Measurements from ENCODE around the gene IFTAP.

The IFTAP gene

DNA sequence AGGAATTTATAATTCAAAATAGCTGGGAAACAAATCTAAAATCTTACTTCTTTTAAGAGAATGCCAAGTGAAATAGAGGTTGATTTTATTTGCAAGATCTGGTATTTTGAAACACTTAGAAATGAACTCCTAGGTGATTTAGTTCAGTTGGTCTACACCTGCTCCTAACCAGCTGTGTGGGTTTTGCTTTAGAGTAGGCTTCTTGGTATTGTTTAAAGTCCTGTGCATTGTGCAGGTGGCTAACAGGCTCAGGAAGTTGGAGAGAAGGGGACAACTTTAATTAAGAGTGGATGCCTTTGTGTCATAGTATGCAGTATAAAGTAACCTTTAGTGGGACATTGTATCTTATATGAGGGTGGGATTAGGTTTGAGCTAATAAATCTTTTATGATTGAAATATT lies 7.8 kb downstream of the IFTAP start:
- ATAC-seq (ENCODE audit: insufficient read depth, low read depth) (peak; percentile 78), DNase-seq (peak; percentile 76)
- H3K4me2 ChIP-seq (ENCODE audit: insufficient read depth, low read length) = peak overlapping the region; percentile 48
- H3K36me3 ChIP-seq (ENCODE audit: insufficient read depth, low read length) = peaks cover 8% of the 10 kb centered on the region
- H4K20me1 ChIP-seq (ENCODE audit: insufficient read depth, low read length) = no peaks in the 10 kb centered on the region
- H2AFZ ChIP-seq (ENCODE audit: low read depth, low read length) = no peak overlapping the region
- peak overlapping the region; percentile 92 for H3K27ac ChIP-seq (ENCODE audit: low read length)
- no peaks in the 10 kb centered on the region for H3K9me3 ChIP-seq (ENCODE audit: insufficient read depth, low read length, severe bottlenecking)
- no peaks in the 10 kb centered on the region for H3K27me3 ChIP-seq (ENCODE audit: insufficient read depth, low read length, poor library complexity)
- peaks cover 70% of the 10 kb centered on the region for H3K79me2 ChIP-seq (ENCODE audit: insufficient read depth, low read length)
- peak overlapping the region; percentile 81 for H3K9ac ChIP-seq (ENCODE audit: low read depth, low read length)
- H3K4me3 ChIP-seq (ENCODE audit: low read depth in 1 of 2, low read length in 2 of 2) = no peak overlapping the region
- H3K4me1 ChIP-seq (ENCODE audit: insufficient read depth, low read length) = peaks cover 90% of the 10 kb centered on the region
- TF ChIP-seq, protein P1, sequence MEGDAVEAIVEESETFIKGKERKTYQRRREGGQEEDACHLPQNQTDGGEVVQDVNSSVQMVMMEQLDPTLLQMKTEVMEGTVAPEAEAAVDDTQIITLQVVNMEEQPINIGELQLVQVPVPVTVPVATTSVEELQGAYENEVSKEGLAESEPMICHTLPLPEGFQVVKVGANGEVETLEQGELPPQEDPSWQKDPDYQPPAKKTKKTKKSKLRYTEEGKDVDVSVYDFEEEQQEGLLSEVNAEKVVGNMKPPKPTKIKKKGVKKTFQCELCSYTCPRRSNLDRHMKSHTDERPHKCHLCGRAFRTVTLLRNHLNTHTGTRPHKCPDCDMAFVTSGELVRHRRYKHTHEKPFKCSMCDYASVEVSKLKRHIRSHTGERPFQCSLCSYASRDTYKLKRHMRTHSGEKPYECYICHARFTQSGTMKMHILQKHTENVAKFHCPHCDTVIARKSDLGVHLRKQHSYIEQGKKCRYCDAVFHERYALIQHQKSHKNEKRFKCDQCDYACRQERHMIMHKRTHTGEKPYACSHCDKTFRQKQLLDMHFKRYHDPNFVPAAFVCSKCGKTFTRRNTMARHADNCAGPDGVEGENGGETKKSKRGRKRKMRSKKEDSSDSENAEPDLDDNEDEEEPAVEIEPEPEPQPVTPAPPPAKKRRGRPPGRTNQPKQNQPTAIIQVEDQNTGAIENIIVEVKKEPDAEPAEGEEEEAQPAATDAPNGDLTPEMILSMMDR (IDR thresholded peaks at IDR 0.05; ENCODE audit: borderline replicate concordance, extremely low read depth, low read length, poor library complexity, severe bottlenecking) = no peak
- TF ChIP-seq EZH2 (IDR thresholded peaks at IDR 0.05; ENCODE audit: borderline replicate concordance, low read depth, low read length, severe bottlenecking) = no peak

DNA sequence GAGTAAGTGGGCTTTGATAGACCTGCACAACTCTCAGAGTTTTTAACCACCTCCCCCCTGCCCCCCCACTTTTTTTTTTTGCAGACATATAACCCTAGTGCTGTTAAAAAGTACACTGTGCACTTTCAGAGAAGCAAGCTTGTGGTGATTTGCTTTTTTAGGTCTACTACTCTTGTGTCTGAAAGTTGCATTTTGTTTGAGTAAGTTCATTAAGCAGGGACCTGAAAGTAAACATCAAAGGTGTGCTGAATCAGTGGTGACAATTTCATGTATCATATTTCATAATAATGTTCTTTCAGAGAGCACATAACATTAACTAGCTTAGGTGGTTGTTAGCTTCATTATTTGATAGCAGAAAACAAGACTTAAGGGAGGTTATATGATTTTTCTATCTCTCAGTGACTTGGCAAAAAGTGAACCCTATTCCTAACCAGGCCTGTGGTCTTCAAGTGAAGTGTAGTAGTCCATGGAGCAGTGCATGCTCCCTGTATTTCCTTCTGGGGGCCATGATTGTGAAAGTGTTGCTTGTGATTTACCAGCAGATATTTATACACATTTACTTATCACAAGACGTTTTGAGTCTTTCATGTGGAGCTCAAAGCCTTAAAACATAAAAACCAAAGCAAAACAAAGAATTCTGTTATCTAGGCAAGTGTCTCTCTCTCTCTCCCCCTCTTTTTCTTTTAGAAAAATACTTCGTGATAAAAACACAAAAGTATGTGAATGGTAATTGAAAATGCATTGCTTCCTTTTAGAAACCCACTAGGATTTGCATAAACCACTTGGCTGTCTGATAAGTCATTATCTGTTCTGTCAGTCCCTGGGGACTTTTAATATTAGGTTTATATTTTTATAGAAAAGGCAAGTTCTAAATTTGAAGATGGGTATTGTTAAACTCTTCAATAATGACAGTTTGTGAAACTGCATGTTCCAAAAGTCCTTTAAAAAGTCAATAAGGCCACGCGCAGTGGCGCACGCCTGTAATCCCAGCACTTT lies 11.2 kb downstream of the IFTAP start:
- no peak overlapping the region; a peak in 1 of 4 replicates for H3K4me3 ChIP-seq (ENCODE audit: low read depth in 1 of 2, low read length in 2 of 2)
- H3K4me2 ChIP-seq (ENCODE audit: insufficient read depth, low read length) = peak overlapping the region; percentile 25
- ATAC-seq (ENCODE audit: insufficient read depth, low read depth) (no peak), DNase-seq (no peak)
- H2AFZ ChIP-seq (ENCODE audit: low read depth, low read length) = peak overlapping the region; percentile 46
- H4K20me1 ChIP-seq (ENCODE audit: insufficient read depth, low read length) = no peaks in the 10 kb centered on the region
- H3K27ac ChIP-seq (ENCODE audit: low read length) = peak overlapping the region; percentile 92
- peaks cover 100% of the 10 kb centered on the region for H3K4me1 ChIP-seq (ENCODE audit: insufficient read depth, low read length)
- no peaks in the 10 kb centered on the region for H3K9me3 ChIP-seq (ENCODE audit: insufficient read depth, low read length, severe bottlenecking)
- TF ChIP-seq, protein P1 (IDR thresholded peaks at IDR 0.05; ENCODE audit: borderline replicate concordance, extremely low read depth, low read length, poor library complexity, severe bottlenecking) = no peak
- no peak for TF ChIP-seq EZH2 (IDR thresholded peaks at IDR 0.05; ENCODE audit: borderline replicate concordance, low read depth, low read length, severe bottlenecking)
- no peaks in the 10 kb centered on the region for H3K27me3 ChIP-seq (ENCODE audit: insufficient read depth, low read length, poor library complexity)
- H3K9ac ChIP-seq (ENCODE audit: low read depth, low read length) = peak overlapping the region; percentile 25
- peaks cover 41% of the 10 kb centered on the region for H3K79me2 ChIP-seq (ENCODE audit: insufficient read depth, low read length)
- no peaks in the 10 kb centered on the region for H3K36me3 ChIP-seq (ENCODE audit: insufficient read depth, low read length)

DNA sequence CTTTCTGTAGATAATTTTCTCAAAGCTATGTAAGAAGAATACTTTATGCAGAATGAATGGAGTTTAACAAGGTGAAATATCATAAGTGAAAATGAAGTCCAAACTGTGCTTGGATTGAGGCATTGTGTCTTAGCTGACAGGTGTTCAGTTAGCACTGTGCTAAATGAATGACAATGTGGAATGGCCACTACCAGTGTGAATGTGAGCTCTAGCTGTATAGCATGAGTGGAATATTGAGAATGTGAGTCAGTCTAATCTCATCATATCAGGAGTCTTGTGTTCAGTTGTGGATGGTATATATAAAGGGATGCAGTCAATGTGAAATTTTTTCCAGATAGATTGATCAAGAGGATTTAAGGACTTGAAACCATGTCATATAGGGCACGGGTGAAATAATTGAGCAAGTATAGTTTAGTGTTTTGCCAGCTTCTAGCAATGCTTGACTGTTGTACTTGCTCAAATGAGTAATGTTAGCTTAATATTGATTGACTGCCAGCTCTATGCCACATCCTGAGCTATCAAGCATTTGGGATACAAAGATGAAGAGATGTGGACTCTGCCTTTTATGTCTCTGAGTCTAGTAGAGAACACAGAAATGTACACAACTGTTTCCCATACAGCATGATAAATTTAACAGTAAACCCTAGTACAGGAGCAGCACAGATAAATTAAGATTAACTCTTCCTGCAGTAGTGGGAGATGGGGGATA lies 14.3 kb downstream of the IFTAP start:
- no peaks in the 10 kb centered on the region for H4K20me1 ChIP-seq (ENCODE audit: insufficient read depth, low read length)
- ATAC-seq (ENCODE audit: insufficient read depth, low read depth) = peak; percentile 72

More for the DNA sequence above, 14.3 kb downstream of the IFTAP start:
- peak overlapping the region; percentile 71 for H3K27ac ChIP-seq (ENCODE audit: low read length)
- H3K4me1 ChIP-seq (ENCODE audit: insufficient read depth, low read length) = peaks cover 84% of the 10 kb centered on the region
- no peaks in the 10 kb centered on the region for H3K9me3 ChIP-seq (ENCODE audit: insufficient read depth, low read length, severe bottlenecking)
- H2AFZ ChIP-seq (ENCODE audit: low read depth, low read length) = no peak overlapping the region
- H3K4me3 ChIP-seq (ENCODE audit: low read depth in 1 of 2, low read length in 2 of 2) = no peak overlapping the region
- H3K36me3 ChIP-seq (ENCODE audit: insufficient read depth, low read length) = no peaks in the 10 kb centered on the region
- no peak for TF ChIP-seq EZH2 (IDR thresholded peaks at IDR 0.05; ENCODE audit: borderline replicate concordance, low read depth, low read length, severe bottlenecking)
- TF ChIP-seq, protein P1 (IDR thresholded peaks at IDR 0.05; ENCODE audit: borderline replicate concordance, extremely low read depth, low read length, poor library complexity, severe bottlenecking) = no peak
- H3K9ac ChIP-seq (ENCODE audit: low read depth, low read length) = peak overlapping the region; percentile 30
- H3K4me2 ChIP-seq (ENCODE audit: insufficient read depth, low read length) = peak overlapping the region; percentile 14; the same call in 1 of the 2 replicates
- no peak for DNase-seq
- peaks cover 20% of the 10 kb centered on the region for H3K79me2 ChIP-seq (ENCODE audit: insufficient read depth, low read length)
- no peaks in the 10 kb centered on the region for H3K27me3 ChIP-seq (ENCODE audit: insufficient read depth, low read length, poor library complexity)
